AG08395 (cell line): Measurements from ENCODE around the gene LIN7A.

Experiments
- DNase-seq: peaks from one replicate; pipeline ENCODE4 v3.0.0; 2012; ENCODE audit warnings: mixed read lengths, low spot score

The LIN7A gene

DNA sequence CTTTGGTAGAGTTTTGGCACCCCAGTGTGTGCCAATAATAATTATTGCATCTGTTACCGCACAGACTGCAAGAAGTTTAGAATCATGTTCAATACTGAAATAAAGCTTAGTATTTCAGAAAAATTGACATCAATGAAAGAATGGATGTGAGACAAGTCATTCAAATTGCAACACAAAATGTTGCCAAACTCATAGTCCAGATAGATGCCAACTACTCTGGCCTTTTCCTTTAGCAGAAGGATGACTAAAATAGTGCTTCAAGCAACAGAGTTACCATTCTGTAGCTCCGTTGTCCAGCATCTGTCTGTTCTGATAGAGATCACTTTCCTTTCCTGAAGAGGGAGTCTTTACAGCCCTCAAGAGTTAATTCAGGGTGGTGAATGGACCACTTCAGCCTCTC, 77.5 kb downstream of the LIN7A start:
- no peak for DNase-seq

DNA sequence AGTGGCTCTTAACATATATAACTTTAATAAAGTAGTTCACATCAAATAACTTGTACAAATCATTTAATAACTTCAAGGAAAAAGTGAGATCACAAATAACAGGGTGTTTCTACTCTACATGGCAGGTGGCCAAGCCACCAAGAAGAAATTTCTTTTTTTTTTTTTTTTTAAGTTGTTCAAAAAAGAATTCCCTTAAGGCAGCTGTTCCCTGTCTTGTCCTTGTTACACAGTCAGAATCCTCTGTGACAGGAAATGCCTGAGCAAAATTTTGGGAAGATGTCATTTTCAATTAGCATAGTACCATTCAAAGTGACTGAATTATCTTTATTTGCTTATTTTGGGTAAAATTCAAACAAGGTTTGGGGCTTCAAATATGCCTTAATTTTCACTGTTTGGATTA, 79.4 kb downstream of the LIN7A start:
- DNase-seq = peak; percentile 7

DNA sequence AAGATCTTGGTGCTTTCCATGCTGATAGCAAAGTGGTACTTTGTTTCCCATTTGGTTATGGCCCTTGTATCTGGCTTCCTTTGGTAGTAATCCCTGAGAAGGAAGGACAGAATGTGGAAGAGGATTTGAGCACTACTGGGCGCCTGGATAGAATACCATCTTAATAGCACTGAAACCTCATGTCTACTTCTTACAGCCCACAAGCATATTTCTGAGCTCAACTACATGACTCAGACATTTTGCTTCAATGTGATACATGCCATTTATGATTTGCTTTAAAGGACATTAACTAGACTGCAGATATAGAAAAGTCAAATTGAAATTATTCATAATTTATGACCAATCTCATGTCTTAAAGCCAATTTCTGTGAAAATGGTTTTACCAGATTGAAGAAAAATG, 80.4 kb downstream of the LIN7A start:
- peak; percentile 37 for DNase-seq

DNA sequence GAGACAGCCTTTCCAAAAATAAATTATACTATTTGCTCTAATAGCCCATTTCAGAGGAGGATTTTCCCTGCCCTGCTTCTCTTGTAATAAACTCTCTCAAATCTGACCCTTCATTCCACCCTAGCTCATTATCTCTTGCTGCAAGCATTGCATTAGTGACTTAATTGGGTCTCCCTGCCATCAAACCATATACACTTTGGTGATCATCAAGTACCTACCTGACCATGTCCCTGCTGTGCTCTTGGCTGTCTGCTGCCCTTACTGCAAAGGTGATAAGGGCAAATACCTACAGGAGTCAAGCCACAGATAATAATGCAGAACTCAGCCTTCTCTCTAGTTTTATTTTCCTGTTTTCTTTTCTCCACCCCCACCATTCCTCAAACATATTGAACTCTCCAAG, 88.4 kb downstream of the LIN7A start:
- DNase-seq = no peak

DNA sequence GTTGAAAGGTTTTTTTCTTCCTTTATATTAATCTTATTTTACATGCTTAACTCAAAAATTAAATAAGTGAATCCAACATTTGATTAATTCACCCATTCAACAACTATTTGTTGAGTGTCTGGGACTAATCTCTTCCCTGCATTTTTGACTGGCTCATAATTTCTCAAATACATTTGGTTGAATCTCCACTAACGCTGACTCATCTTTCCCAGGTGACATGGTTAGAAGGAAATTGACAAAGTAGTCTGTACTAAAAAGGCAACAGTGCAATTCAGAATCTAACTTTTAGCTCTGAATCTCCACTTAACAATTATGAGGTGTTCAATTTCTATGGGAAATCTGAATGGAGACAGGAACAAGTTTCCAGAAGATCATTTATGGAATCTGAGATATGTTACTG, 88.9 kb downstream of the LIN7A start:
- no peak for DNase-seq

DNA sequence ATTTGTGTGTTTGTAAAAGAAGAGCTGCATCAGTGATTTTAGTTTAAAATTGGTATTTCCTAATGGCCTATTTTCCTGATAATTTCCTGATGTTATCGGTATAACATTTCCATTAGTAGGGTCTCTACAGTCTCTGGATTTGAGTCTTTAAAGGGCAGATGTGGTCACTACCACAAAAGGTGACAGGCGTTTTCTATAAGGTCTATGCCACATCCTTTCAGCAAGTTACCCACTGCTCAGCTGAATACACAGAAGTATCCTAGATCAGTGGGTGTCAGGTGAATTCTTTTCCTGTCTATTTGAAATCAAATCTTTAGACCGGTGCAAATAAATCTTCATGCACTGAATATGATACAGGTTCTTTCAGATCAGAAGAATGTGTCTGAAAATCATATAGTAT, 90.2 kb downstream of the LIN7A start:
- DNase-seq = no peak

DNA sequence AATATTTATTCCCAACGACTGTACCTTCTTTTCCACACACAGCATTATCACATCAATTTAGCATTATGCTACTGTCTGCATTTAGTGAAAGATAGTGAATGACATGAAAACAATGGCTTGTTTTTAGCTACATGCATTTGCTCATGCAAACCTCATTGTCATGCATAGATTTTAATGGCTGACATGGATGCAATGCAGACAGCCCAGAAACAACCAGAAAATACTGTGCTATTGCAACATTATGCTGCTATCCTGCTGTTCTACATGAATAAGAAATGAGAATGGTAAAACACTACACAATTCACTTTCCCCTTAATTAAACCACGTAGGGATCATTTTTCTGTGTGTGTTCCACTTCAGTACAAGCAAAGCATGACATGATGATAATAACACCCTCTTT, 90.8 kb downstream of the LIN7A start:
- no peak for DNase-seq

DNA sequence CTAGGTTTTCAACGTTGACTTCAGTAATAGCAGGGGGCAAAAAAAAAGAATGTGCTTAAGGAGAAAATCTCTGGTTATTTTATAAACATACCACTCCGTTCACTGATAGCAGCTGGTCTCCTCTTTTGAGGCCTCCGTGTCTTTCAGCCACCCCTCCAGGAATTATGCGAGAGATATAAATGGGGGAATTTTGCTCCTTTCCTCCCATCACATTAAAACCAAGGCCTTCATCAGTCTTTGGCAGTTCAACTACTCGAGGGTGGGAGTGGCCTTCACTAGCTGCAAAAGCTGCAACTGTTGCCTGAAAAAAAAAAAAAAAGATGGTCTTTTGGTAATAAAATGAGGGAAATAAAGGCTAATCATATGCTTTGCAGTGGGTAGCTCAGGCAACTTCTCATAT, 92.1 kb downstream of the LIN7A start:
- DNase-seq = no peak

DNA sequence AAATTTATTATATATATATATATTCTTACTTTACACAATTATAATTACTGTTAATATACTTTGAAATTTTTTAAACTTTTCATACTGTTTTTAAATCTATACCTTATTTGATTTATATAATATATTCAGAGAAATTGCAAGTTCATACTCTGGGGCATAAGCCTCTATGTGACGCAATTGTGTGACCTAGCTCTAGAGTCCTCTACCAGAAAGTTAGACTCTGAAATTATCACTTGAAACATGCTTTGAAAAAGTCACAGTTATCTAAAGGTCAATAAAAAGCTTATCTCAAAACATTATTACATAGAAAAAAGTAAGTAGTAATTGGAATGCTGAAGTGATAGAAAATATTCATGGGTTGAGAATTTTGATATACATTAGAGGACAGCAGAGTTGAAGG, 93.8 kb downstream of the LIN7A start:
- no peak for DNase-seq

DNA sequence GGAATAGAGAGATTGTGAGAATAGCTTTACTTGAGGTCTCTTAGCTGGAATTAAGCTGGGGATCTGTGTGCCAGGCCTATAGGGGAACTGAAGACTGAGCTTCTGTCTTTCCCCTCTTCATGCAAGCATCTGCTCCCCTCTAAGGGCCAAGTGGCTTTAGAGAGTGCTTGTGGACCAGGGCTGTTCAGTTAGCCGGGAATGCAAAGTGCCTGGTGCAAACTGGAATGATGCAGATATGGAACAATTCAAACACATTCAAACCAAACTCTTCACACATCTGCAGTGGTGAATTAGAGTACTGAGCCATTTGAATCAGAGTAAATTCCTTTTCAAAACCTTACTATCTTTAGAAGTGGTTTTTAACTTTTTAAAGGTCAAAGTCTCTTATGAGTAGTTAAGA, 99.0 kb downstream of the LIN7A start:
- DNase-seq = no peak

DNA sequence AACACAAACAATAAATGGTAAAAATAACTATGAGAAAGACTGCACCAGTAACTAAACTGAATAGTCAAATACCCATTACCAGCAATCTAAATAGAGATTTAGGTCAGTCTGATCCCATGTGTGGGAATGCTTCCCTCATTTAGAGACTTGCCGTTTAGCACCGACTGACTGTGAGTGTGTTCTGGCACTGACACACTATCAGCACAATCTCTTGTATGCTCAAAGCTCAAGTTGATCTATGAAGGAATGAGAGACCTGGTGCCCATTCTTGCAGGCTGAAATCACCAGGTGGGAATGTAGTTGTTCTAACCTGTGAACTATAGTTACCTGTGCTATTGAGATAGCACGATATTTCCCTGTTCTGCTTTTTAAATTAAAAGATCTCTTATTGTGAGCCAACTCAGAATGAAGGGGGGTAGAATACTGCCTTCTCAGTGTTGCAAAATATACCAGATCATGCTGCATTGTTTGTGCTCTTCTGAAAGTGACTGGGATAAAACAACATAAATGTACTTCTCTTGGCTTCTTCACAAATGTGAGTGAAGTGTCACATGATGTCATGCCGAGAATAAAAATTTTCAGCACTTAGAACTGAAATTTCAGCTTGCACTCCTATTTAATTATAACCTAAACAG, 99.6 kb downstream of the LIN7A start:
- DNase-seq = no peak

DNA sequence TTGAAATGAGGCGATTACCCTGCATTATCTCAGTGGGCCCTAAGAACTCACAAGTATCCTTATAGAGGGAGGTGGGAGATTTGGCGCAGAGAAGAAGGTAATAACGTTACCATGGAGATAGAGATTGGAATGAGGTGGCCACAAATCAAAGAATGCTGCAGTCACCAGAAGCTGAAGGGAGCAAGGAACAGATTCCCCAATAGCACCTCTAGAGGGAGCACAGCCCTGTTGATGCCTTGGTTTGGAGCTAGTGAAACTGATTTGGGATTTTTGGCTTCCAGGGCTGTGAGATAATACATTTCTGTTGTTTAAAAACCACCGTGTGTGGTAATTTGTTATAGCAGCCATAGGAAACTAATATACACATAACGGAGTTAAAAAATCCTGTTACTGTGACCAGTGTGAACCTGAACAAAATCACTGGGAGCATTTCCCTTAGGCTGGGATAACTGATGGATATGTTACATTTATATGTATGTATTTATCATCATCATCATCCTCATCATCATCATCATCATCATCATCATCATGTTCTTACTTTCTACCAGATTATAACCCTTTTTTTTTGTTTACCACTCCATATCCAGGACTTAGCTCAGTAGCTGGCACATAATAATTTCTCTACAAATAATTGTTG, 100.3 kb downstream of the LIN7A start:
- DNase-seq = peak; percentile 68

DNA sequence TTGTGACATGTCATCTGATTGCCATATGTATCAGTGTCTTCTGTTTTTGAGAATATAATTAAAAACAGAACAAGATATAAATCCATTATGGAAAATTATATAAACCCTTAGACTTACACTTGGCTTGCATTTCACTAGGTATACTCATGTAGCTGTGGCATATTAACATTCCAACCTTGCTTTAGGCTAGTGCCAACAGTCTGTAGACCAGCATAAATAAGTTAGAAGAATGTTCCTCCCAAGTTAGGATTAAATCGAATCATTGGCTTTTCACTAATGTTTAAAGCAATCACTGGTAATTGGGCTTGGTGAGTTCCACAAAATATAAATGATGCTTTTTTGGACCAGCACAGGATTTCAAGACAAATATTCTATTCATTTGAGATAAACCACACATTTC, 103.0 kb downstream of the LIN7A start:
- DNase-seq = no peak

DNA sequence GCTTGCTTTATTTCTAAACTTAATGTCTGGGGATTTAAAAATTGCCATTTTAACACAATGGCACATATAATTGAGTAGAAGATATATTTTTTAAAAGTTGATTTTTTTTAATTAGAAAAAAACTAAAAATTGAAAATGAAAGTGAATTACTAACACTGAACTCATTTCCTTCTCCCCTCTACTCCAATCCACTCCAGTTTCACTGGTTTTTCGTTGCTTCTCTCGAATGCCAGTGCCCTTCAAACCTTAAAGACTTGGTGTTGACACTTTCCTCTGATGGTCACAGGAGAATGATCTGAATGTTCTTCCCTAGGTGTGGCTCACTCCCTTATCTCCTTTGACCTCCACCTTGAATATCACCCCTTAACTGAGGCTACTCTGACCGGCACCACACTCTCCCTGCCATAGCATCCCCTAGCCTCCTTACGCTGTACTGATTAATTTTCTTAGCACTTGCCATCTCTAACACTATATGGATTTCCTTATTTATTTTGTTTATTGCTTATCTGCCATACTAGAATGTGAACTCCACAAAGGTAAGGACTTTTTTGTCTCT, 107.1 kb downstream of the LIN7A start:
- DNase-seq = no peak

DNA sequence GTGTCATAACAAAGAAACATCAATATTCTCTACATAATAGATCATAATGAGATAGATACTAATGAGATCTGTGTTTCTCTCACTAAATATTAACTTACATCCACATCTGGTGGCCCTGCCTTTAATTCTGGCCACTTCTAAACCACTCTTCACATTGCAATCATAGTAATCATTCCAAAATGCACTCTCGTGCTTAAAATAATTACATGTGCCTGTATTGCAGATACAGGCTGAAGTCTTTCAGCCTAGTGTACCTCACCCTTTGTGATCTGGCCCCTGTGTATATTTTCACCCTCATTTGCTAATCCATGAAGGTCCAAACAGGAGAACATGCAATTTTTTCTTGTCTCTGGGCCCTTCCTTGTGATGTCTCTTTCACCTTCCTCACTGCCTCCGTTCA, 108.0 kb downstream of the LIN7A start:
- peak; percentile 19 for DNase-seq

DNA sequence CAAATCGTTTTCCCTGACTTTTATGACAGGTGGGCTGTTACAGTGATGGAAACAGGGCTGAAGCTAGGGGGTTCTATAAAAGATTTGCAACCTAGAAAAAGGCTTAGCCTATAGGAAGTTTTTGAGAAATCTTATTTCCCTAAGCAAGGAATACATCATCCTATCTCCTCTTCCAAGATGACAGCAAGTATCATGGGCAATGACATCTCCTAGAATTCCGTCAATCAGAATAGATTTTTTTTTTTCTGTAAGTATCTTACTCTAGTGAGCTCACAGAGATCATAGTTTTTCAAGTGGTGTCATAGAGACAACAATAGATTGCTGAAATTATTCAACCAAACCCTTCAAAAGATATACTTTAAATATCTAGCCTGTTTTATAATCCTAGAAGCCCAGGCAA, 112.2 kb downstream of the LIN7A start:
- DNase-seq = no peak

DNA sequence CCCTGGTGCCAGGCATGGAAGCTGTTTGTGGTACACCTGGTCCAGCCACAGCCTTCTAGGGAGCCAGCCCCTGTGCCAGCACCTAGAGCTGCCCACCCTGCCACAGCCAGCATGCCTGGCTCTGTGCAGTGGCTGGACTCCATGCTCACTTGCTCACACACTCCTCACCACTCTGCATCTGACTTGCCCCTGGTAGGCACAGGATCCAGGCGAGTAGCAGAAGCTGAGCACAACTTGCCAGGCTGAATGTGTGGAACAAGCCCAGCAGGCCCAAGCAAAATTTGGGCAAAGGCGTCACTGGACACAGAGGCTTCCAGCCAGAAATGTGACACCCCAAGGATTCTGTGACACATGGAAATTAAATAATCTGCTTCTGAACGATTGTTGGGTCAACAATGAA, 114.3 kb downstream of the LIN7A start:
- no peak for DNase-seq

DNA sequence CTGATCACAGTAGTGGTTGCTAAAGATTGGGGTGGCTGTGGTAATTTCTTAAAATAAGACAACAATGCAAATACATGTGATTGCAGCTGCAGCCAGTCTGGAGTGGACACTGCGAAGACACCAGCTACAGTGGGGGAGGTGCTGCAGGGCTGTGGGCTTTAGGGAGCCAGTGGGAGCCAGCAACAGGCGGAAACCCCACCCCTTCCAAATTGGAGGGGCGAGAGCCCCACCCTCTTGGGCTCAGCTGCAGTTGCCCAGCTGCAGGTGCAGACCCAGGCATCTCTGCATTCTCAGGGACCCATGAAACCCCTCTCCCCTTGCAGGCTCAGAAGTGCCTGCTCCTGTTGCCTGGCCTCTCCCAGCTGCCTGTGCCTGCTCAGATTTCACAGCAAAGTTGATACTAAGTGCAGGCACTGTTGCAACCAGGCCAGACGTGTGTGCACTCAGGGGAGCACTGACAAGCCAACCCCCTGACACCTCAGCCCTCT, 116.2 kb downstream of the LIN7A start:
- no peak for DNase-seq

DNA sequence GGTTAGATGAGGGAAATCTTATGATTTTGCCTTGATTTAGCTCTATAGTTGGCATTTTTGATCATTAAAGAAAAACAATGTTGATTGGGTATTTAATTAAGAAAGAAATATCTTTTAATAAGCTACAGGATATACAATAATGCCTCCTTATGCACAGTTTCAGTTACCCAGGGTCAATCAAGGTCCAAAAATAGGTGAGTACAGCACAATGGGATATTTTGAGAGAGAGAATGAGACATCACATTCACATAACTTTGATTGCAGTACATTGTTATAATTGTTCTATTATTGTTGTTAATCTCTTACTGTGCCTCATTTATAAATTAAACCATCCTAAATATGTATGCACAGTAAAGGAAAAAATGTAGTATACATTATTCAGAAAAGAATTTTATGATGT, 118.9 kb downstream of the LIN7A start:
- no peak for DNase-seq

DNA sequence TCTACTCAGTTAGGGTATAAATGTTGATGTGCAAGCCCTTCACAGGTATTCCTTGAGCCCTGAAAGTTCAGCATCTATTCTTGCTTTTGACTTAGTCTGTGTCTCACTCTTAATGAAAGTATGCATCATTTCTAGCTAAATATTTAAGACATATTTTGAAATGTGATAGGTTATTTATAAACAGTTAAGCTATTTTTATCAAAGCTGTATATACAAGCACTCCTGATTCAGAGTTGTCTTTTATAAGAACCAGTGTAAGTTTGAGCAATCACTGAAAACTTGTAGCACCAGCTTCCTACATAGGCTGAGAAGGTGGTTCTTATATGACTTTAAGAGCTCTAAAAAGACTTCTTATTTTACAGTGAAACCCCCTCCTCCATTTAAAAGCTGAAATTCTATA, 122.4 kb downstream of the LIN7A start:
- DNase-seq = no peak

DNA sequence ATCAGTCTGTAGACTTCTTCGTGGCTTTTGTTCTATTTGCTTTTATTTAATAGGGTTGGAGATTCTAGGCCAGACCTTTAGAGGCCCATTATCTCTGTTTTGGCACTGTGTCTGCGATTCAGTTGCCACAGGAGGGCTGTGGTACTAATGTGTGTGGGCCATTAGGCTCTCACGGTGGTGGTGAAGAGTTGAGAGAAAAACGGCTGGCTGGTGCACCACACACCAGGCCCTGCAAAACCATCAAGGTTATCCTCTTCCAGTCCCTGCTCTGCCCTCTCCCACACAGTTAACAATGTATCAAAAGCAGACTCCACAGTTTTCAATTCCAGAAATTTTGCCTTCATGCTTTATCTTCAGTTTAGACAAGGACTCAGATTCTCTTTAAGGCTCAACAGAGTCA, 123.3 kb downstream of the LIN7A start:
- no peak for DNase-seq

DNA sequence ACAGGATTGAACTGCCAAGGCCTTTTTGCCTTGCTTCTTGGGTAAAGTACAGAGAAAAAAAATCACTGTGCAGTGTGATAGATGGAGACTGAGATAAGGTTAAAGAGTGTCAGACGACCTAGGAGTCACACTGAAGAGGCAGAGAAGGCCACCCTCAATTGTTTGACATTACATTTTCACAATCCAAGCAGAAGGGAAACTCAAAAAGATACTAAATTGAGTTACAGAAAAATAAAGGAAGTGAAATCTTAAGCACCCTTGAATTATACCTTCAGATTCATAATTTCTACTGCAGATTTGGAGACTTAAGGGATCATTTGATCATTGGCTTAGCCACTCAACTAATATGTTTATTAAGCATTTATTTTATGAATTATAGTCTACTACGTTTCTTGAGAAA, 123.9 kb downstream of the LIN7A start:
- no peak for DNase-seq

DNA sequence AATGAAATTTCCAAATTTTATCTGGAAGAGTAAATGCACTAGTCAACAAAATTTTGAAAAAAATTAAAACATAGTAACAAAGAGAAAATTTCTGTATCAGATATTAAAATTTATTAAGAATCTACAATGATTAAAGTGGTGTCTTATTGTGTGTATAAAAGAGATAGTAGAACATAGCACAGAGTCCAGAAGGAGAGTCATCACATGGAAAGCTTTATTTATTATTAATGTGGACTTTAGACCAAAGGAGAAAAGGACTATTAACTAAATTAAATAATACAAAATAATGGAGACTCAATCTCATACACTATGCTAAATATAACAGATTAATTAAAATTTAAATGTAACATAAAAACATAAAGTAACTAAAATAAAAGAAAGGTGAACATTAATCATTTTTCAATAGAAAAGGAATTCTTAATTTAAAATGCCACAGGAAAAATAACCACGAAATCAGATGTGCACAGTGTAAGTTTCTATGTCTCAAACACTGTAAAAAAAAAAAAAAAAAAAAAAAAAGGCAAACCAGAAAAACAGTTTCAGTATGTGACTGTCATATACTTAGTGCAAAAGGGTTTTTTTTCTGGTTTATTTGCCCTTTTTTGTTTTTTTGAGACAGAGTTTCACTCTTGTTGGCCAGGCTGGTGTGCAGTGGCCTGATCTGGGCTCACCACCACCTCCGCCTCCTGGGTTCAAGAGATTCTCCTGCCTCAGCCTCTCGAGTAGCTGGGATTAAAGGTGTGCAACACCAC, 125.6 kb downstream of the LIN7A start:
- no peak for DNase-seq
